Measurements from ENCODE around the gene S1PR4.

GRCh38 chr19:3150739-3151329, 27.7 kb upstream of the S1PR4 start:
- TF ChIP-seq CTCF (IDR thresholded peaks at IDR 0.05; ENCODE audit: low read depth, low read length, poor library complexity, severe bottlenecking) = no peak
- no peak for TF ChIP-seq EZH2phosphoT487 (IDR thresholded peaks at IDR 0.05; ENCODE audit: borderline replicate concordance, low read length)

Data from DOHH2 (cell line).